Psoas muscle (tissue), 8 donors: ENCODE results near the gene ZNF804B. TPM values are rescaled to one million over a fixed set of nuclear protein-coding genes. Genes with fewer than 3 reads are reported as not detected.

Source experiments
- ATAC-seq, 4 donors: fragments of 200-7000 bp; cut with Tn5 transposase; one replicate each; pipeline ENCODE4 v1.9.1; 2020; ENCODE audit warnings: moderate library complexity in 3 of 4, mild to moderate bottlenecking in 2 of 4
- DNase-seq, 2 donors: peaks; one replicate each; pipeline ENCODE4 v3.0.0-alpha.2; 2020
- H3K27ac ChIP-seq: fragments of 200-600 bp; one replicate; pipeline ENCODE4 v1.8.0; 2022
- H3K27me3 ChIP-seq, 3 donors: fragments of 200-600 bp in 1 of 3; one replicate each; pipeline versions ENCODE4 v1.6.1 to v1.8.0; 2013 to 2022; ENCODE audit warnings: low read length in 2 of 3, mild to moderate bottlenecking in 2 of 3, moderate library complexity in 1 of 3; ENCODE audit not compliant: insufficient read depth in 3 of 3
- H3K36me3 ChIP-seq, 2 donors: fragments of 200-600 bp in 1 of 2; one replicate each; pipeline versions ENCODE4 v1.6.1 to v1.8.0; 2013 to 2022; ENCODE audit warnings: low read depth in 1 of 2, mild to moderate bottlenecking in 1 of 2, moderate library complexity in 1 of 2; ENCODE audit not compliant: insufficient read depth in 1 of 2
- H3K4me1 ChIP-seq: fragments of 200-600 bp; one replicate; pipeline ENCODE4 v1.8.0; 2022
- H3K4me3 ChIP-seq: fragments of 200-600 bp; one replicate; pipeline ENCODE4 v1.8.0; 2022; ENCODE audit warnings: mild to moderate bottlenecking
- H3K9me3 ChIP-seq: fragments of 200-600 bp; one replicate; pipeline ENCODE4 v1.8.0; 2022
- CTCF ChIP-seq: fragments of 200-600 bp; IDR thresholded peaks from one replicate; pipeline ENCODE4 v1.8.0; 2022; ENCODE audit warnings: antibody characterized with exemption
- WGBS, 3 donors: extraction: QIAGEN DNeasy Blood & Tissue Kit; methylation state at CpG; one replicate each; pipeline versions ENCODE4 v1.1.6 to v1.1.7; 2013; 5-methylcytosine and 5-hydroxymethylcytosine counted together
- intact Hi-C, 2 donors: fragments of 100-400 bp; cut with DNase I; formaldehyde crosslinking; loops; one replicate each; pipeline versions ENCODE4 v1.11.0 to v1.14.2; 2022
- polyA plus RNA-seq, 3 donors: library from polyadenylated mRNA; stranded (reverse); fragments of 200-250 nt; gene quantifications; one replicate each; pipeline ENCODE4 v1.2.3, GENCODE V29; 2013
- total RNA-seq, 4 donors: library from RNA; stranded (reverse); fragmentation: NEBNext Ultra II Directional in 2 of 4; extraction: Animal tissue kit (Norgen Biotek cat#: 25700) in 2 of 4; gene quantifications; one replicate each; pipeline versions ENCODE4 v1.2.1 to v1.2.4, GENCODE V29; 2021 to 2023
- donor health status: healthy with polysubstance abuse.
- donor health status: DM: no; HTN: no; CAD: no; lungs with moderate emphysema.
- donor health status: Bipolar disorder and iron deficiency.
- donor health status: healthy.
- donor health status: DM: yes; HTN: yes; CAD: no.
- donor health status: DM: no; HTN: no; CAD: no.
- donor health status: DM: no; HTN: no; CAD: no.
- donor health status: DM: yes; HTN: yes; CAD: no.

The ZNF804B gene
- total and polyA plus RNA-seq, 7 donors = not detected

DNA sequence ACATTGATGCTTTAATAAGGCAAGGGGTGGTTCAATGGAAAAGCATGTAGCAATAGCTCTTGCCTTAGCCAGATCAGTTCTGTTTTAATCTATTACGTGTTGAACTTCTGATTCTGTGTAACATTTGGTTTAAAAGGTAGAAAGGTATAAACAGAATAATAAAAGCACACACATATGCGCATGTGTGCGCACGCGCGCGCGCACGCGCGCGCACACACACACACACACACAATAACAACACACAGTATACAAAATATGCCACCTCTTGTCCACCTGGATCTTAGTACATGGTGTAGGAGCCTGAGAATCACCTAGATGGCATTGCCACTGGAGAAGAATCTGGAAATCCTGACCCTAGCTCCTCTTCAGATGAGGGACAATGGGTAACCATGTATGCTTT is 85.6 kb downstream of the ZNF804B start:
- Histone ChIP-seq H3K27me3 (no peaks in the 10 kb centered on the region), H3K4me1 (no peaks in the 10 kb centered on the region), H3K36me3 (no peaks in the 10 kb centered on the region), H3K4me3 (no peak overlapping the region), H3K27ac (no peak overlapping the region), H3K9me3 (no peaks in the 10 kb centered on the region)
- DNase-seq (no peak), ATAC-seq (no peak)
- 62 to 93% (median 85%) methylated on average over 12 of the region's 12 CpGs for WGBS, 3 donors
- TF ChIP-seq CTCF = no peak
- intact Hi-C loops = no loop called here

GRCh38 chr7:88851220-88851619 is 91.7 kb downstream of the ZNF804B start:
- no peak overlapping the region for H3K4me3 ChIP-seq
- H3K27ac ChIP-seq = no peak overlapping the region
- no peaks in the 10 kb centered on the region for H3K27me3 ChIP-seq
- 87 to 96% (median 95%) methylated on average over 1 of the region's 1 CpG for WGBS, 3 donors
- no peak for ATAC-seq
- TF ChIP-seq CTCF = no peak
- intact Hi-C loops = no loop called here
- no peaks in the 10 kb centered on the region for H3K9me3 ChIP-seq
- no peak for DNase-seq
- no peaks in the 10 kb centered on the region for H3K4me1 ChIP-seq
- H3K36me3 ChIP-seq = no peaks in the 10 kb centered on the region

DNA sequence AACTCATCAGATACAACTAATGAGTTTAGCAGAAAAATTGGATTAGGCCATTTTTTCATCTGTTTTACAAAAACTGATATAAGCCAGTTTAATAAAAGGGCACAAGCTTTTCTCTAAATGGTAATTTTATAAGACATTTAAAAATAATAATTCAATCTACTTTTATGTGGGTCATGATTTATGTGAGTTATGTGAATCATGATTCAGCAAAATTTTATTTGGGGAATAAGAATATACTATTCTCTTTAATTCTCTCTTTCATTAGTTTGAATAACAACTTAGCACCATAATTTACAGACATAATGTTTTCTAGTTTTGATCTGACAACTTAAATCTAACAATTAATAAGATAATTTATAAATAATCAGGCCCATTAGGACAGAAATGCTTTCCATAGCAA is 99.8 kb downstream of the ZNF804B start:
- no peak for ATAC-seq
- Histone ChIP-seq H3K36me3 (no peaks in the 10 kb centered on the region), H3K4me1 (no peaks in the 10 kb centered on the region), H3K27me3 (no peaks in the 10 kb centered on the region), H3K27ac (no peak overlapping the region), H3K4me3 (no peak overlapping the region), H3K9me3 (no peaks in the 10 kb centered on the region)
- TF ChIP-seq CTCF = no peak
- intact Hi-C loops = no loop called here
- no peak for DNase-seq

DNA sequence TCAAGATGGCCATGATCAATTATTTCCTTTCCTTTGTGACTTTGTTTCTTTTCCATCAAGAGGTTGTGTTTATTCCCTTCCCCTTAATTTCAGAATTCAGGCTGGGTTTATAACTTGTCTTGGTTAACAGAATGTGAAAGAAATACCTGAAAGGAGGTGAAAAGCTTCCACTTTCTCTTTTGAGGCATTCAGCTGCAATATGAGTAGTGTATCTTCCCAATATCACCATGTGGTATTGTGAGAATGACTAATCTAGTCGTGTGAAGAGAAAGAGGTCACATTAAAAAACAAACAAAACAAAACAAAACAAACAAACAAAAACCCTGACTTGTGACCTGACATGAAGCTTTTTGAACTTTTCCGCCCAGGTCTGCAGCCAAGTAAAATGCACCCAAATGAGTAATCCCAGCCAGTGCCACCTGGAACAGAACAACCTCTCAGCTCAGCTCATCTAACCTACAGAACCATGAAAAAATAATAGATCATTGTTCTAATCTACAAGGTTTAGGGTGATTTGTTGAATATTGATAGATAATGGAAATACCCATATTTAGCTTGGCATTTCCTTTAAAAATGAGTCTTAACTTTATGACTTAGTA is 106.9 kb downstream of the ZNF804B start:
- no peak for DNase-seq
- TF ChIP-seq CTCF = no peak
- WGBS, 3 donors = 67 to 71% (median 70%) methylated on average over 2 of the region's 2 CpGs
- no peaks in the 10 kb centered on the region for H3K36me3 ChIP-seq
- H3K9me3 ChIP-seq = peaks cover 3% of the 10 kb centered on the region
- ATAC-seq = no peak
- H3K27me3 ChIP-seq = no peaks in the 10 kb centered on the region
- H3K4me1 ChIP-seq = no peaks in the 10 kb centered on the region
- H3K27ac ChIP-seq = no peak overlapping the region
- intact Hi-C loops = no loop called here
- no peak overlapping the region for H3K4me3 ChIP-seq

- H3K4me1 ChIP-seq = no peaks in the 10 kb centered on the region
- 33 to 83% (median 76%) methylated on average over 2 of the region's 2 CpGs for WGBS, 3 donors
- no peak for DNase-seq
- intact Hi-C loops = no loop called here
- H3K4me3 ChIP-seq = no peak overlapping the region
- no peak for TF ChIP-seq CTCF
- H3K36me3 ChIP-seq = no peaks in the 10 kb centered on the region
- H3K27me3 ChIP-seq = no peaks in the 10 kb centered on the region
- no peak overlapping the region for H3K27ac ChIP-seq
- ATAC-seq = no peak
- peaks cover 8% of the 10 kb centered on the region for H3K9me3 ChIP-seq
These were observed 107.7 kb downstream of the ZNF804B start for GRCh38 chr7:88867158-88867557.
